Muscle layer of duodenum (tissue), 2 donors: Measurements from ENCODE around the gene SLC25A21.
"Not testable (repeated sequence)": the region's sequence is repeated elsewhere in the genome, so short reads cannot be mapped to it uniquely, and the experiment has no call there.

Experiments used
- H3K27ac ChIP-seq: one replicate; pipeline ENCODE4 v1.7.0; 2013; ENCODE audit warnings: mild to moderate bottlenecking, low read length
- H3K27me3 ChIP-seq: one replicate; pipeline ENCODE4 v1.7.0; 2013; ENCODE audit warnings: low read depth, mild to moderate bottlenecking, control low read depth, low read length
- H3K36me3 ChIP-seq, 2 donors: one replicate each; pipeline ENCODE4 v1.7.0; 2013; ENCODE audit warnings: low read length in 2 of 2, control low read depth in 1 of 2, mild to moderate bottlenecking in 1 of 2; ENCODE audit not compliant: insufficient read depth in 2 of 2, control insufficient read depth in 1 of 2
- H3K4me1 ChIP-seq, 2 donors: one replicate each; pipeline ENCODE4 v1.7.0; 2013; ENCODE audit warnings: low read length in 2 of 2, mild to moderate bottlenecking in 2 of 2, control low read depth in 1 of 2, moderate library complexity in 1 of 2; ENCODE audit not compliant: insufficient read depth in 2 of 2, control insufficient read depth in 1 of 2
- H3K4me3 ChIP-seq, 2 donors: one replicate each; pipeline ENCODE4 v1.7.0; 2013; ENCODE audit warnings: low read length in 2 of 2, low read depth in 1 of 2, mild to moderate bottlenecking in 1 of 2
- H3K9me3 ChIP-seq, 2 donors: one replicate each; pipeline ENCODE4 v1.7.0; 2013; ENCODE audit warnings: low read length in 2 of 2, control low read depth in 1 of 2, mild to moderate bottlenecking in 1 of 2; ENCODE audit not compliant: control insufficient read depth in 1 of 2
- donor health status: healthy.

The SLC25A21 gene

DNA sequence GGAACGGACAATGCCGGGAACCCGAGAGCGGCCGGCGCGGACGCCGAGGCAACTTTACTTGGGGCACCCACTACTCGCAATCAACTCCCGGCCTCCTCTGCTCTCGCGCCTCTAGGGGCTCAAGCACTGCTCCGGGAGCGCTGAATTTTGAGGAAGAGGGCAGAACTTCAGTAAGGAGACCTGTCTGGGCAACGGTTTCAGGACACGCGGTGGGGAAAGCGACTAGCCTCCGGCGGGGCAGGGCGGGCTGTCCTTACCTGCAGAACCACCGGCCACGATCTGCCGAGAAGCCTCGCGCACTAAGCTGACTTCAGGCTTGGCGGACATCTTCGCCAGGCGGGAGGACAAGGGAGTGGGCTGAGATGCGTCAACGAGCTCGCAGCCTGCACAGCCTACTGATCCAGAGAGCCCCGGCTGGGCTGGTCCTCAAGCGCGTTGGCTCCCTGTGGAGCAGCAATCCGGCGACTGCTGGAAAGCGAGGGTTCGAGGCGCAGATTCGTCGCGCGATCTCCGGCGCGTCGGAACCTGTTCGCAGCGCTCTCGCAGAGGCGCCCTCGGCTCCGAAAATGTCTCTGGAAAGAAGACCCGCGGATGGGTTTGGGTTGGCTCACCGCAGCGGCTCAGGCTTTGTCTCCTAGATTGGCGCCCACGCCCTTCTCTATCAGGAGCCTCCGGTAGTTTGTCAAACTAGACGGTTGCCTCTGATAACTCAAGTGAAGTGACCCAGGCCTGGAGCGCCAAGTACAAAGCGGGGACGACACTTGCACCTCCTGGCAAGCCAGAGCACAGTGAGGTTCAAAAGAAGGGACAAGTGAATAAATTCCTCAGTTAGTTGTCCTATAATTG is at the start of gene SLC25A21:
SLC25A21 (minus strand) TSS at position 583 of the 846 bp plus-strand sequence.
- no peaks in the 10 kb centered on the region for H3K36me3 ChIP-seq
- peaks cover 0 to 6% of the 10 kb centered on the region in 2 donors for H3K4me1 ChIP-seq
- peak within 1 kb of the TSS; percentile 90 for H3K27ac ChIP-seq
- peak within 1 kb of the TSS; percentile 64 to 69 for H3K4me3 ChIP-seq
- no peaks in the 10 kb centered on the region for H3K27me3 ChIP-seq
- no peaks in the 10 kb centered on the region for H3K9me3 ChIP-seq

- H3K4me1 ChIP-seq, result no peaks in the 10 kb centered on the region
- no peaks in the 10 kb centered on the region for H3K27me3 ChIP-seq
- no peak overlapping the region for H3K4me3 ChIP-seq
- H3K9me3 ChIP-seq, result peaks cover 0 to 5% of the 10 kb centered on the region in 2 donors
- H3K27ac ChIP-seq, result no peak overlapping the region
- H3K36me3 ChIP-seq, result no peaks in the 10 kb centered on the region
Measured at GRCh38 chr14:37221073-37221472, 48.7 kb upstream of the SLC25A21 start.

- H3K4me1 ChIP-seq, result no peaks in the 10 kb centered on the region
- H3K27me3 ChIP-seq, result no peaks in the 10 kb centered on the region
- no peaks in the 10 kb centered on the region for H3K9me3 ChIP-seq
- H3K36me3 ChIP-seq, result no peaks in the 10 kb centered on the region
- no peak overlapping the region for H3K27ac ChIP-seq
- no peak overlapping the region for H3K4me3 ChIP-seq
Measured at GRCh38 chr14:37215345-37215744, 42.9 kb upstream of the SLC25A21 start.

DNA sequence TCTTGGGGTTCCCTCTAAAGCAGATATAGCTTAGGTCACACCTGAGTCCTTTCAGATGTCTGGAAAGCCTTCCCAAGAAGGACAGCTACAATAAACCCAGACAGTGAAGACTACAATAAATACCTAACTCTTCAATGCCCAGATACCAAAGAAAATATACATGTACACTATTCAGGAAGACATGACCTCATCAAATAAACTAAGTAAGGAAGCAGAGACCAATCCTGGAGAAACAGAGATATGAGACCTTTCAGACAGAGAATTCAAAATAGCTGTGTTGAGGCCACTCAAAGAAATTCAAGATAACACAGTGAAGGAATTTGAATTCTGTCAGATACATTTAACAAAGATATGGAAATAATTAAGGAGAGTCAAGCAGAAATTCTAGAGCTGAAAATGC is 40.6 kb upstream of the SLC25A21 start:
- Histone ChIP-seq H3K27ac (no peak overlapping the region), H3K36me3 (no peaks in the 10 kb centered on the region), H3K27me3 (no peaks in the 10 kb centered on the region), H3K4me1 (no peaks in the 10 kb centered on the region), H3K4me3 (no peak overlapping the region), H3K9me3 (no peaks in the 10 kb centered on the region)

DNA sequence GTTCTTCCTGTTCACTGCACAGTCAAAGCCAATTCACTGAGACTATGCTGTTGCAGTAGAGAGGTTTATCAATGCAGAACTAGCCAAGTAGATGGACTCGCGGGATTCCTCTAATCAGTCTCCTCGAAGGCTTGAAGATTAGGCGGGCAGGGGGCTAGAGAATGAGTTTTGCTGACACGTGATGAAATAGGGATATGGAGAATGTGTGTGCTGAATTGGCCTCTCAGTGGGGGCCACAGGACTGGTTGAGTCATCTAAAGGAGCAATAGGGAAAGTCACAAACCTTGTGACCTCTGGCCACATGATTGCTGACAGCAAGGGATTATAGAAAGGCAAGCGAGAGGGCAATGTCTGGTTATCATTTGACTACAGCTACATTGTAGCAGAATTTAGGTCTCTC is 38.0 kb upstream of the SLC25A21 start:
- Histone ChIP-seq H3K4me3 (no peak overlapping the region), H3K9me3 (peaks cover 0 to 5% of the 10 kb centered on the region in 2 donors), H3K27me3 (no peaks in the 10 kb centered on the region), H3K36me3 (no peaks in the 10 kb centered on the region), H3K4me1 (no peaks in the 10 kb centered on the region), H3K27ac (no peak overlapping the region)

GRCh38 chr14:37209617-37210016 is 37.2 kb upstream of the SLC25A21 start:
- H3K4me3 ChIP-seq, H3K9me3 ChIP-seq, H3K27ac ChIP-seq, H3K4me1 ChIP-seq, H3K27me3 ChIP-seq, H3K36me3 ChIP-seq: not testable (repeated sequence)

DNA sequence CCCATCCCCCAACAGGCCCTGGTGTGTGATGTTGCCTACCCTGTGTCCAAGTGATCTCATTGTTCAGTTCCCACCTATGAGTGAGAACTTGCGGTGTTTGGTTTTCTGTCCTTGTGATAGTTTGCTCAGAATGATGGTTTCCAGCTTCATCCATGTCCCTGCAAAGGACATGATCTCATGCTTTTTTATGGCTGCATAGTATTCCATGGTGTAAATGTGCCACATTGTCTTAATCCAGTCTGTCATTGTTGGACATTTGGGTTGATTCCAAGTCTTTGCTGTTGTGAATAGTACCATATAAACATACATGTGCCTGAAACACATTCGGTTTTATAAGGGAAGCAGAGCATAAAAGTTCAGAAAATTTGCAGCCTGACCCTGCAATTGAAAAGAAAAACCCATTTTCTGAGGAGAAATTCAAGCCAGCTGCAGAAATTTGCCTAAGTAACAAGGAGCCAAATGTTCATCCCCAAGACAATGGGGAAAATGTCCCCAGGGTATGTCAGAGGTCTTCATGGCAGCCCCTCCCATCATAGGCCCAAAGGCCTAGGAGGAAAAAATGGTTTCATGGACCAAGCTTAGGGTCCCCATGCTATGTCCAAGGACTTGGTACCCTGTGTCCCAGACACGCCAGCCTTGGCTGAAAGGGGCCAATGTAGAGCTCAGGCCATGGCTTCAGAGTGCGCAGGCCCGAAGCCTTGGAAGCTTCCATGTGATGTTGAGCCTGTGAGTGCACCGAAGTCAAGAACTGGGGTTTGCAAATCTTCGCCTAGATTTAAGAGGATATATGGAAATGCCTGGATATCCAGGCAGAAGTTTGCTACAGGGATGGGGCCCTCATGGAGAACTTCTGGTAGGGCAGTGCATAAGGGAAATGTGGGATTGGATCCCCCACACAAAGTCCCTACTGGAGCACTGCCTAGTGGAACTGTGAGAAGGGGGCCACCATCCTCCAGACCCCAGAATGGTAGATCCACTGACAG is 33.5 kb upstream of the SLC25A21 start:
- H3K36me3 ChIP-seq, H3K27me3 ChIP-seq, H3K4me1 ChIP-seq, H3K4me3 ChIP-seq, H3K27ac ChIP-seq, H3K9me3 ChIP-seq: not testable (repeated sequence)

- no peaks in the 10 kb centered on the region for H3K27me3 ChIP-seq
- H3K9me3 ChIP-seq, result peaks cover 0 to 5% of the 10 kb centered on the region in 2 donors
- H3K4me3 ChIP-seq, result no peak overlapping the region
- no peaks in the 10 kb centered on the region for H3K36me3 ChIP-seq
- H3K27ac ChIP-seq, result no peak overlapping the region
- peaks cover 0 to 4% of the 10 kb centered on the region in 2 donors for H3K4me1 ChIP-seq
Measured at GRCh38 chr14:37203423-37203822, 31.0 kb upstream of the SLC25A21 start.

- H3K4me3 ChIP-seq, result no peak overlapping the region
- H3K36me3 ChIP-seq, result no peaks in the 10 kb centered on the region
- no peaks in the 10 kb centered on the region for H3K27me3 ChIP-seq
- peaks cover 0 to 4% of the 10 kb centered on the region in 2 donors for H3K4me1 ChIP-seq
- no peak overlapping the region for H3K27ac ChIP-seq
- H3K9me3 ChIP-seq, result peaks cover 0 to 5% of the 10 kb centered on the region in 2 donors
Measured at GRCh38 chr14:37202812-37203211, 30.4 kb upstream of the SLC25A21 start.

- no peak overlapping the region for H3K4me3 ChIP-seq
- H3K27ac ChIP-seq, result no peak overlapping the region
- no peaks in the 10 kb centered on the region for H3K27me3 ChIP-seq
- H3K9me3 ChIP-seq, result peaks cover 0 to 5% of the 10 kb centered on the region in 2 donors
- peaks cover 0 to 4% of the 10 kb centered on the region in 2 donors for H3K4me1 ChIP-seq
- H3K36me3 ChIP-seq, result no peaks in the 10 kb centered on the region
Measured at GRCh38 chr14:37202265-37202664, 29.9 kb upstream of the SLC25A21 start.

- Histone ChIP-seq H3K9me3 (peaks cover 0 to 5% of the 10 kb centered on the region in 2 donors), H3K27me3 (no peaks in the 10 kb centered on the region), H3K4me3 (no peak overlapping the region), H3K4me1 (peaks cover 0 to 4% of the 10 kb centered on the region in 2 donors), H3K27ac (no peak overlapping the region), H3K36me3 (no peaks in the 10 kb centered on the region)
Measured at GRCh38 chr14:37201724-37202123, 29.3 kb upstream of the SLC25A21 start.
